KOPT-K1 (cell line): Measurements from ENCODE around the gene DUSP3.
A peak's percentile ranks its signal among the peaks of the same experiment; 100 is the strongest.

ENCODE experiments used
- H3K27ac ChIP-seq: fragments of 200-600 bp; sonication (generic); 2 replicates; pipeline ENCODE4 v1.5.1; 2016; ENCODE audit warnings: antibody characterized with exemption, mild to moderate bottlenecking, low read depth, low read length; ENCODE audit not compliant: poor library complexity, severe bottlenecking
- H3K36me3 ChIP-seq: fragments of 200-600 bp; sonication (generic); 2 replicates; pipeline ENCODE4 v1.5.1; 2017; ENCODE audit warnings: antibody characterized with exemption, mild to moderate bottlenecking, low read length, moderate library complexity; ENCODE audit not compliant: insufficient read depth
- H3K9me3 ChIP-seq: fragments of 200-600 bp; sonication (generic); 2 replicates; pipeline ENCODE4 v1.5.1; 2017; ENCODE audit warnings: antibody characterized with exemption, low read length, mild to moderate bottlenecking; ENCODE audit not compliant: insufficient read depth, poor library complexity, severe bottlenecking

Gene DUSP3

GRCh38 chr17:43737722-43738121, 41.1 kb downstream of the DUSP3 start:
- H3K27ac ChIP-seq = no peak overlapping the region
- H3K36me3 ChIP-seq = no peaks in the 10 kb centered on the region
- H3K9me3 ChIP-seq = peaks cover 17% of the 10 kb centered on the region

GRCh38 chr17:43736389-43736788, 42.4 kb downstream of the DUSP3 start:
- H3K27ac ChIP-seq = no peak overlapping the region
- no peaks in the 10 kb centered on the region for H3K36me3 ChIP-seq
- peaks cover 18% of the 10 kb centered on the region for H3K9me3 ChIP-seq

GRCh38 chr17:43734376-43734775, 44.4 kb downstream of the DUSP3 start:
- H3K9me3 ChIP-seq = peaks cover 18% of the 10 kb centered on the region
- H3K36me3 ChIP-seq = no peaks in the 10 kb centered on the region
- H3K27ac ChIP-seq = no peak overlapping the region

GRCh38 chr17:43733956-43734355, 44.8 kb downstream of the DUSP3 start:
- Histone ChIP-seq H3K36me3 (no peaks in the 10 kb centered on the region), H3K27ac (no peak overlapping the region), H3K9me3 (peaks cover 18% of the 10 kb centered on the region)

GRCh38 chr17:43732958-43733357, 45.8 kb downstream of the DUSP3 start:
- H3K9me3 ChIP-seq = peaks cover 18% of the 10 kb centered on the region
- no peaks in the 10 kb centered on the region for H3K36me3 ChIP-seq
- no peak overlapping the region for H3K27ac ChIP-seq

- H3K36me3 ChIP-seq = no peaks in the 10 kb centered on the region
- H3K27ac ChIP-seq = no peak overlapping the region
- H3K9me3 ChIP-seq = peaks cover 5% of the 10 kb centered on the region
These were observed 50.7 kb downstream of the DUSP3 start for GRCh38 chr17:43728081-43728480.

GRCh38 chr17:43723697-43724359, 54.9 kb downstream of the DUSP3 start:
- no peaks in the 10 kb centered on the region for H3K36me3 ChIP-seq
- no peaks in the 10 kb centered on the region for H3K9me3 ChIP-seq
- no peak overlapping the region for H3K27ac ChIP-seq

GRCh38 chr17:43722870-43723665, 55.7 kb downstream of the DUSP3 start:
- Histone ChIP-seq H3K9me3 (no peaks in the 10 kb centered on the region), H3K36me3 (no peaks in the 10 kb centered on the region), H3K27ac (no peak overlapping the region)

GRCh38 chr17:43722269-43722619, 56.5 kb downstream of the DUSP3 start:
- H3K9me3 ChIP-seq = no peaks in the 10 kb centered on the region
- H3K36me3 ChIP-seq = no peaks in the 10 kb centered on the region
- no peak overlapping the region for H3K27ac ChIP-seq

- Histone ChIP-seq H3K9me3 (no peaks in the 10 kb centered on the region), H3K27ac (no peak overlapping the region), H3K36me3 (no peaks in the 10 kb centered on the region)
These were observed 57.1 kb downstream of the DUSP3 start for GRCh38 chr17:43721537-43722268.

GRCh38 chr17:43720311-43721060, 58.3 kb downstream of the DUSP3 start:
- Histone ChIP-seq H3K9me3 (no peaks in the 10 kb centered on the region), H3K36me3 (no peaks in the 10 kb centered on the region), H3K27ac (peak overlapping the region; percentile 86)

- H3K27ac ChIP-seq = no peak overlapping the region
- H3K36me3 ChIP-seq = no peaks in the 10 kb centered on the region
- H3K9me3 ChIP-seq = no peaks in the 10 kb centered on the region
These were observed 59.2 kb downstream of the DUSP3 start for GRCh38 chr17:43719578-43719977.

- Histone ChIP-seq H3K9me3 (no peaks in the 10 kb centered on the region), H3K36me3 (no peaks in the 10 kb centered on the region), H3K27ac (no peak overlapping the region)
These were observed 60.2 kb downstream of the DUSP3 start for GRCh38 chr17:43718544-43718943.

GRCh38 chr17:43717913-43718312, 60.9 kb downstream of the DUSP3 start:
- no peak overlapping the region for H3K27ac ChIP-seq
- H3K9me3 ChIP-seq = no peaks in the 10 kb centered on the region
- no peaks in the 10 kb centered on the region for H3K36me3 ChIP-seq
